GM18505 (cell line): ENCODE data around the gene KLF11.

Experiments
- ATAC-seq: cut with Tn5 transposase; IDR thresholded peaks from one replicate; pipeline ENCODE4 v1.9.1; 2021; ENCODE audit not compliant: unreplicated experiment
- POLR2A ChIP-seq: IDR thresholded peaks from 4 replicates; pipeline ENCODE4 v1.6.1; 2011; ENCODE audit warnings: borderline replicate concordance; ENCODE audit not compliant: insufficient read depth, insufficient read length; ENCODE audit errors: extremely low read depth

Gene KLF11

DNA sequence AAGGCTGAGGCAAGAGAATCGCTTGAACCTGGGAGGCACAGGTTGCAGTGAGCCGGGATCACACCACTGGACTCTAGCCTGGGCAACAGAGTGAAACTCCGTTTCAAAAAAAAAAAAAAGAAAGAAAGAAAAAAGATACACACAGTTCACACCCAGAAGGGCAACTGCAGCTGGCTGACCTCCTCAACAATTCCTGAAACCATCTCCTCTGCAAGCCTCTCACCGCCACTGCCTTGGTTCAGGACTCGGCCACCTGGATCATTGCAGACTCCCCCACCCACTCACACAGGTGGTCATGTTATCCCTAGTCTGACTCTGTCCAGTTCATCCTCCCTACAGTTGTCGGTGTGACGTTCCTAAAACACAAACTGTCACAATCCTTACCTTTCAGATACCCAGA is 34.7 kb downstream of the KLF11 start:
- TF ChIP-seq POLR2A, result no peak
- no peak for ATAC-seq

DNA sequence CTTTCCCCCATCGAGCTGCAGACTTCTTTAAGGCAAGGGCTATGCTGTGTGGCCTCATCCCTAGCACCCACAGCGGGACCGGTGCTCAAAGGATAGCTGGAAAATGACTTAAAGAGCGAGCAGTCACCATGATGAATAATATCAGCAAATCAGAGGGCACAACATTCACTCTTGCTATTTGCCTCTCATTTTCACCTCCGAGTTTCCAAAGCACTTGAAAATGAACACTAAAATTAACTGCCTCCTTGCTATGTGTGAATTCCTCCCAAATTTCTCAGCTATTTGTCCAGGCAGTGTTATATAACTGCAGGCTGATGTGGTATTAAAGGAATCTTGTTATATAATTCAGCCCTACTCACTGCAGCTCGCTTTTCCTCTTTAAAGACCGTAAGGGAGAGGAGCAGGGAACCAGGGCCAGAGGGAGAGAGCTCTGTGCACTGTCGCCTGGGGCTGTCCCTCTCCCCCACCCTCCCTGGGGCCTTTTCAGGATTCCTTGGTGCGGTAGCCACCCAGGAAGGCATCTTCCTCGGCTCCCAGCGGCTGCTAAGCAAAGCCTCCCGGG is 35.4 kb downstream of the KLF11 start:
- no peak for ATAC-seq
- no peak for TF ChIP-seq POLR2A

DNA sequence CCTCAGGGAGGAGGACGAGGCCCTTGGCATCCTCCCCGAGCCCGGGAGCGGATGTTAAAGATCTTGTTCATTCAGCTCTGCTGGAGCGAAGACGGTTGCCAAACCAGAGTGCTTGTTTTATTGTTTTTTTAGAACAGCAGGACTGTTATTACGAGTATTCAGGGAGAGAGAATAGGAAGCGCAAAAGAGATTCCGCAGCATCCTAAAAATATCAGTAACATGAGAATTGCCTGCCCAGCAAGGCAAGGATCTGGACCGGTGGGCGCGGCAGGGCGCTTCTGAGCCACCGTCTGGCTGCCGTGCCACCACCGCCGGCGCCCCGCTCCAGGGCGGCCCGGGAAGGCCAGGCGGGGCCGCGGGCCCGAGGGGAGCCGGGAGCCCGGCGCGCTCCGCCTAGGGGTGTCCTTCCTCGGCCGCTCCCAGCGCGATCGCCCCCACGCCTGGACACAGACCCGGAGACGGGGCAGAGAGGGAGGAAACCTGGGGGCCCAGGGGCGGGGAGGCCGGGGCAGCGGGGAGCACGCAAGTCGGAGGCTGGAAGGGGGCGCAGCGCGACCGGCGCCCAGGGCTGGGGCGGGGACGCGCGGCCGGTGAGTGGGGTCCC is 36.0 kb downstream of the KLF11 start:
- ATAC-seq, result peak; percentile 28

DNA sequence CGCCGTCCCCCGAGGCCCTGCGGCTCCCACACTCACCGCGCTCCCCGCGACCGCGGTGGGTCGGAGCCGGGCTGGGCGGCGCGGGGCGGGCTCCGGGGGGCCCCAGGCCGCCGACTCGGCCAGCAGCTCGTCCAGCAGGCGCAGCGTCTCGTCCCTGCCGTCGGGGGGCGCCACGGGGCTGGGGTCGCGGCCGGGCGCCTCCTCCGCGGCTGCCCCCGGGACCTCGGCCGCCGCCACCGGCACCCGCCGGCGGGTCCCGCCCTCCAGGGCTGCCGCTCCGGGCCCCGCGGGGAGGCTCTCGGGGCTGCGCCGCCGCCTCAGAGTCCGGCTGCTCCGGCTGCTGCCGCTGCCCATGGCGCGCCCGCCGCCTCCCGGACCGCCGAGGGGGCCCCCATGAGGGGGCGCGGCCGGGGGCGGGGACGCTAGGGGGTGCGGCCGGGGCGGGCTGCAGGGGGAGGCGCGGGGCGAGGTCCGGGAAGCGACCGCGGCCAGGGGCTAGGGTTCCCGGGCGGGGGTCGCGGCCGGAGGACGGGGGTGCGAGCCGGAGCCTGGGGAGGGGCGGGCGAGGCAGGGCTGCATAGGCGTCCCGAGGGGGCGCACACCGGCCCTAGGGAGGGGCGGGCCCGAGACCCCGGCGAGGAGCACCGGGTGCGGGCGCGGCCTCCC is 36.7 kb downstream of the KLF11 start, which contains the start of gene CYS1:
TSS of gene CYS1 (minus strand) at position 542 of the 666 bp plus-strand sequence. CDS start at position 354, 188 bp downstream.
- peak; percentile 39 for ATAC-seq
- no peak for TF ChIP-seq POLR2A

More for the DNA sequence above, 36.0 kb downstream of the KLF11 start:
- TF ChIP-seq POLR2A, result no peak

DNA sequence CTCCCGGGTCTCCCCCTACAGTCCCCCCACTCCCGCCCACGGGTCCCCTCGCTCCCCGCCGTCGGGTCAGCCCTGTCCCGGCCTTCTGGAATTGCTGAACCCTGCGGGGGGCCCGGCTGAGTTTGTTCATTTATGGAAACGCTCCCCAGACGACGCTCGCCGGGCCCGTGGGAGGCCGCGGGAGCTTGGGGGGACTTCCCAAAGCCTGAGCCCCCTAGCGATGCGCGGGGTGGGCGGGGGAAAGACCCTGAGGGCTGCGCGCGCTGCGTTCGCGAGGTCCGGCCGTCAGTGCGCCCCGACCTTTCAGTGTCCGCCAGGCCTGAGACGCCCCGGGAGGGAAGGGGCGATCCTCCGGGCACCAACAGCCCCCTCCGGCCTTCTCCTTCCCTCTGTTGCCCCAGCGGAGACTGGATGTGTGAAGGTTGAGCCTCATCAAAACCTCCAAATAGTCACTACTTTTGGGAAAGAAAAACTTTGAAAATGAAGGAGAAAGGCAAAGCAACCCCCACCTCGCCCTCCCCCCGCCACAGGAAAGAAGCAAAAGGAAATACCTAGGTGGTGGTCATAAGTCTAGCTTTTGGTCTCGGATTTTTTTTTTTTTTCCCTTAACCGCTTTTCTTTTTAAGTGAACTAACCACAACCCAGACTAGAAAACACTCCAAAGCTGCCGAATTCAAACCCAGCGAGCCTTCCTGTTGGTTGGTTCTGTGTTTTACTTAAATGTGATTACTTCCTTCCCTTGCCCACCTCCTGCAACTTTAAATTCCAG is 37.4 kb downstream of the KLF11 start:
- peak; percentile 59 for TF ChIP-seq POLR2A
- peak; percentile 21 for ATAC-seq

DNA sequence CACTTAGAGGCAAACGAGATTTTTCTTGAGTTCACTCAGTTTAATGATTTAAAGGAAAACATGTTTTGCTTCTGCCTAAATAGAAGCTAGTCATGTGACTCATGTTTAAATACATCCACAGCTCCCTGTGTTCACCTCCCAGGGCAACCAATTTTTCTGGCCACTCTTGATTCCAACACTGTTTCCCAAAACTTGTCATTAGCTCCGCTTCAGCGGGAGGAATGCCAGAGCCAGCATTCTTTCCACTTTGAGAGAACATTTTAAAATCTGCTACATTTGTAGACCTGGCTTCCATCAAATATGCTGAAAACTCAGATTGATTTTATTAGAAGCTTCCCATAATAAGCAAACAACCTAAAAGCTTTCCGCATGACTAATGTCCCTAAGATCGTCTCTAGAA is 39.7 kb downstream of the KLF11 start:
- no peak for ATAC-seq
- TF ChIP-seq POLR2A, result no peak

DNA sequence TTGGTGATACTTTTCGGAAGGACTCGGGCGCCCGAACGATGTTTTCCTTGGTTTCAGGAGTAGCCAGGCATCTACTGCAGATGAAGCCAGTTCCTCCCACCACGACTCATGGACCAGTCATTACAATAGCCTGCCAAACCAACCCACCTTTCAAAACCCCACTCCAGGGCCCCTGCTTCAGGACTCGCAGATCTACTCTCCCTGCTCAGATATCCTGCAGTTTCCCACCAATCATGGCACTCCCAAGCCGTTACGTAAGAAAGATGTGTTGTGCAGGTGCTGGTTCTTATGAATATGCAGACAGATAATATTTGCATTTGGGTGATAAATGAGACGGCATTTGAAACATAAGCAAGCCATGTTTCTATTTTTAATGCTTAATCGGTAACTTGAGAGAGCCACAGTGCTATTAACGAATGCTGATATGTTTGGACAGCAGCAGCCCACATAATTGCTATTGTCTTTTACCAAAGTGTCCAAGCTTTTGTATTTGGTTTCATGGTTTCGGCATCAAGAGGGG is 40.4 kb downstream of the KLF11 start:
- ATAC-seq, result no peak
- no peak for TF ChIP-seq POLR2A

DNA sequence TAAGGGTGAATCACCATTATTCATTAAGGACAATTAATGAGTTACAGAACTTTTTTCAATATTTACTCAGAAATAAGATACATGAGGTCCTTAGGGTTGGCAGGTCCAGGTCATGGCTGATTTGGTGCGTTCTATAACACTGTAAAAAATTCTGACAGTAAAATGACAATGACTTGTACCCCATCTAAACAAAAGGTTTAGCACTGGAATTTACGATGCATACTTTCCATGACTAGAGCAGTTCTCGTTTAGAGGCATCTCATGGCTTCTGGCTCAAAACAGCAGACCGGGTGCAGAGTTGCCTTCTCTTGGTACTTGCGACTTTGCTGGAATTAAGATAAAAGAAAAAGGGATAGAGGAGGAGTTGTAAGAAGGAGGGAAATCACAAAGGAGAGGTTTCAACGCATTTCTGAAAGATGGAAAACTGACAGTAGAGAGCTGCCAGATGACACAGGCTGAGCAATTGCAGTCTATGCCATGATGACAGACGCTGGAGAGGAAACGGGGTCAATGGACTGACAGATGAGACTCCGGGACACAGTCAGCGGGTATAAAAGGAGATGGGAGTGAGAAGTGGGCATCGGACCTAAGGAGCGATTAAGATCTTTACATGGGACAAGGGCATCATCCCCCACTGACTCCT is 41.0 kb downstream of the KLF11 start:
- no peak for TF ChIP-seq POLR2A
- ATAC-seq, result no peak

DNA sequence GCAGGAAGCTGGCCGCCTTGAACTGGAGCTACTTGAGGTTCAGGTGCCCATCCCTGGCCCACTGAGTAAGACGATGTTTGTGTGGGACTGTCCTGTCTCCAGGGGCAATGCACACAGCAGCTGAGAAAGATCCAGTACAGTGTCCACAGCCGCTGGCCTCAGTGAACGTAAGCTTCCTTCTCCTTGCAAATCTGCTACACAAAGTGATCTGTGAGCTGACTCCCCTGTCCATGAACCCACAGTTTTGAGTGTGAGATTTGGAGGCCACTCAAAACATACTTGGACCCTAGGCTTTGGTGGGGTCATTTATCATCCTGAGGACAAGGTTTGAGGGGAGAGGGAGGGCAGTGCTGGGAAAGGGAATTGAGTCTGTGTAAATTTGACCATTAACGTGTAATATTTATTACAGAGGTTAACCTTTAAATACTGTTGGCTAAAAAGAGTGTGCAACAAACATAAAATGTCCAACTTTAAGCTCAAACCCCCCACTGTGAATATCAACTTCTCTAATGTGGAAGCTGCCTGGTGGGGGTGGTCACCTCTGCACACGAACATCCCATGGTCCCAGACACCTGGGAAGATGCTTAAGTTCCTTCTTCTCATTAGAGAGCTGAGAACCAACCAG is 41.8 kb downstream of the KLF11 start:
- ATAC-seq, result no peak
- no peak for TF ChIP-seq POLR2A

DNA sequence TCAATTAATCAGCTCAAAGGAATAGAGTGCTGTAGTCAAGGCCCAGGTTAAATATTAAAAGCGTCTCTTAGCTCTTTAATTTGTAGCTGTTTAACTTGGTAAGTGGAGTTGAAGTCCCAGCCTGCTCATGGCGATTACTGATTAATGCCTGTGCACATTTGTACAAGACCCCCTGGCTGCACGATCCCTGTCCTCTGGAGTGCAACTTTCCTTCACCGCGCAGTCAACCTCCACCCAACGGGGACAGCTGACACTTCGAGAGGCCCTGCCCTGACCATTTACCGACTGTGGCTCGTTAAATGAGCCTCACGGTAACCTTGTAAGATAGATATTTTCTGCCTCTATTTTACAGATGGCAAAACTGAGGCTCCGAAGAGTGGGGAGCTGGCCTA is 42.3 kb downstream of the KLF11 start:
- no peak for TF ChIP-seq POLR2A
- no peak for ATAC-seq

DNA sequence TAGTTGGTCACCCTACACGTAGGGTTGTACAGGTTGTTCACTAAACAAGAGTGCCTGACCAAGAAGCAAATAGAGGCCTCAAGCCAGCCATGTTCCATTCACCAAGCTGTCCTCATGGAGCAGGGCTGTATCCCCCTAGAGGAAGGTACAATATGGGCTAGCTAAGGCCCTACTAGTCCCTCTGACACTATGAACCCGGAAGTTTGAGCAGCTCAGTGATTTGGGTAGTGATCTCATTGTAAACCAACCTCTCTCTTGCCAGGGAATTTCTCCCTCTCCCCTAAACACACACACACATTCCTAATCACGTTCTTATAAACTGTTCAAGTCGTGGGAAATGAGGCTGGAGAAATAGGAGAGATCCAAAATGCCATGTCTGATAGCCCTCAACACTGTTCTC is 43.6 kb downstream of the KLF11 start:
- ATAC-seq, result no peak
- TF ChIP-seq POLR2A, result no peak

DNA sequence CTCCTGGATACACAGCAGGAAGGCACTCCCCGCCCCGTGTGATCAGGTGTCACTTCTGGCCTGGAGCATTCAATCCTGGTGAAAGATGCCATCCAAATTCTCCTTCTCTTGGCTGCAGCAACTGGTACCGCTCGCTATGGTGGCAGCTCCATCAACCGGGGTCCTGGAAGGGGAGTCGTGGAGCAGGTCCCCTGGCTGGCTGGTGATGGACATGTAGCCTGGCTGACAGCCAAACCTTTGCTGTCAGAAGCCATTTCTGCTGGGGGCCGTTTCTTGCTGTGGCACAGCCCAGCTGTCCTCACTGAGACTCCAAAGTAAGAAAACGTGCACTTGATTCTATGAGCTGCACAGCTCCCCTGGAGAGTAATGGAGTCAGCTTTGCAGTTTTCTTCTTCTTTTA is 44.0 kb downstream of the KLF11 start:
- ATAC-seq, result no peak

More for the DNA sequence above, 44.0 kb downstream of the KLF11 start:
- no peak for TF ChIP-seq POLR2A
